ENCODE results near the gene RGS7BP. TPM values are rescaled to one million over a fixed set of nuclear protein-coding genes. Genes with fewer than 3 reads are reported as not detected.

The RGS7BP gene
- total RNA-seq, 1 experiment from 2014 or later, result not detected

DNA sequence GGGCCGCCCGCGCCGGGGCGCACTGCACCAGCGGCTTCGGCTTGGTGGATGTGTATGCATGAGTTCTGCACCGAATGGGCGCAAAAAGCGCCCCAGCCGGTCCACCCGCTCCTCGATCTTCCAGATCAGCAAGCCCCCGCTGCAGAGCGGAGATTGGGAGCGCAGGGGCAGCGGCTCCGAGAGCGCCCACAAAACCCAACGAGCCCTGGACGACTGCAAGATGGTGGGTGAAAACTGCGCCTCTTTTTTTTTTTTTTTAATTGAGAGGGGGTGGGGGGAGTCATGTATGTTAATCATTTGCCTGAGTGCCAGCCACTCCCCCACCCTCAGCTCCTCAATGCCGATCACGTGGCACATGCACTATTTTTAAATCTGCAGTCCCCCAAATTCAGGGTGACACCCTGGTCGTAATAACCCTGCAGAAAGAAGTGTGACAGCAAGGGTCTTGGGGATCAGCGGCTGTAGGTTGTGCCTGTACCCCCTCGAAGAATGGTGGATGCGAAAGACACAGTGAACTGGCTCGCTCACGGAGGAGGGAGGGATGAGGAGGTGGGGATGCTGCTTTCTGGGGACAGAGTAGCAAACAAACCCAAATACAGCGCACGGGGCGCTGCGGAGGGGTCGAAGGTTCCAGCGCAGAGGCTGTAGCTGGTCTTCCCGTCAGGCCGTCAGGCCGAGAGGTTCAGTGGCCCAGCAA, 900 bp downstream of the RGS7BP start (continued):
- TF ChIP-seq REST (IDR thresholded peaks at IDR 0.05; ENCODE audit: low read depth), result no peak
- no peak for TF ChIP-seq ATF3 (IDR thresholded peaks at IDR 0.05)
- TF ChIP-seq, protein P1, sequence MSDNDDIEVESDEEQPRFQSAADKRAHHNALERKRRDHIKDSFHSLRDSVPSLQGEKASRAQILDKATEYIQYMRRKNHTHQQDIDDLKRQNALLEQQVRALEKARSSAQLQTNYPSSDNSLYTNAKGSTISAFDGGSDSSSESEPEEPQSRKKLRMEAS (IDR thresholded peaks at IDR 0.05), result no peak
- no peak for TF ChIP-seq ZFX (IDR thresholded peaks at IDR 0.05)
- no peak for TF ChIP-seq EZH2phosphoT487 (IDR thresholded peaks at IDR 0.05; ENCODE audit: borderline replicate concordance)
- TF ChIP-seq, protein P2, sequence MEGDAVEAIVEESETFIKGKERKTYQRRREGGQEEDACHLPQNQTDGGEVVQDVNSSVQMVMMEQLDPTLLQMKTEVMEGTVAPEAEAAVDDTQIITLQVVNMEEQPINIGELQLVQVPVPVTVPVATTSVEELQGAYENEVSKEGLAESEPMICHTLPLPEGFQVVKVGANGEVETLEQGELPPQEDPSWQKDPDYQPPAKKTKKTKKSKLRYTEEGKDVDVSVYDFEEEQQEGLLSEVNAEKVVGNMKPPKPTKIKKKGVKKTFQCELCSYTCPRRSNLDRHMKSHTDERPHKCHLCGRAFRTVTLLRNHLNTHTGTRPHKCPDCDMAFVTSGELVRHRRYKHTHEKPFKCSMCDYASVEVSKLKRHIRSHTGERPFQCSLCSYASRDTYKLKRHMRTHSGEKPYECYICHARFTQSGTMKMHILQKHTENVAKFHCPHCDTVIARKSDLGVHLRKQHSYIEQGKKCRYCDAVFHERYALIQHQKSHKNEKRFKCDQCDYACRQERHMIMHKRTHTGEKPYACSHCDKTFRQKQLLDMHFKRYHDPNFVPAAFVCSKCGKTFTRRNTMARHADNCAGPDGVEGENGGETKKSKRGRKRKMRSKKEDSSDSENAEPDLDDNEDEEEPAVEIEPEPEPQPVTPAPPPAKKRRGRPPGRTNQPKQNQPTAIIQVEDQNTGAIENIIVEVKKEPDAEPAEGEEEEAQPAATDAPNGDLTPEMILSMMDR (IDR thresholded peaks at IDR 0.05 in 2 of 3, conservative IDR thresholded peaks at IDR 0.05 in 1 of 3; ENCODE audit: borderline replicate concordance in 1 of 3, insufficient read depth in 1 of 3, low read depth in 2 of 3, low read length in 2 of 3), result no peak

GRCh38 chr5:64507264-64507605, 1.4 kb downstream of the RGS7BP start:
- Histone ChIP-seq H3K4me3 (replicated peaks in 1 of 2; ENCODE audit: low read depth in 1 of 2, low read length in 2 of 2) (no peak overlapping the region), H3K9me2 (ENCODE audit: insufficient read depth) (no peaks in the 10 kb centered on the region), H2AFZ (ENCODE audit: low read depth, low read length, poor library complexity, severe bottlenecking) (no peak overlapping the region), H3K27ac (ENCODE audit: low read depth, low read length) (no peak overlapping the region), H3K79me2 (ENCODE audit: insufficient read depth, low read length) (no peaks in the 10 kb centered on the region), H3K4me2 (ENCODE audit: low read length) (no peak overlapping the region), H4K20me1 (ENCODE audit: insufficient read depth) (no peaks in the 10 kb centered on the region), H3K4me1 (ENCODE audit: control insufficient read depth in 1 of 2, insufficient read depth in 2 of 2, low read length in 2 of 2) (no peaks in the 10 kb centered on the region), H3K9ac (ENCODE audit: low read length) (no peak overlapping the region), H3K27me3 (ENCODE audit: insufficient read depth, low read length) (peaks cover 1% of the 10 kb centered on the region; the same call in 1 of the 2 replicates), H3K9me3 (ENCODE audit: control insufficient read depth in 1 of 2, insufficient read depth in 1 of 2, low read depth in 1 of 2, low read length in 2 of 2) (no peaks in the 10 kb centered on the region), H3K36me3 (ENCODE audit: control insufficient read depth in 1 of 2, insufficient read depth in 2 of 2, low read length in 2 of 2) (no peaks in the 10 kb centered on the region)
- RAD21 ChIA-PET (ENCODE audit: low non-redundant PET in 1 of 2, low total read pairs in 2 of 2, uncharacterized antibody in 2 of 2, unreplicated experiment in 2 of 2), result no interaction called here
- intact Hi-C loops (cut with micrococcal nuclease), result no loop called here
- ATAC-seq, result no peak
- no peak for DNase-seq (ENCODE audit: low read depth, low spot score)
- BruUV-seq (replicated peaks), result no TSS peak
- POLR2A ChIA-PET, result no interaction called here
- CTCF ChIA-PET, result no interaction called here
- TF ChIP-seq YY1 (IDR thresholded peaks at IDR 0.05; ENCODE audit: extremely low read depth, insufficient replicate concordance, low read depth, low read length) (no peak), ZNF274 (IDR thresholded peaks at IDR 0.05; ENCODE audit: low read depth, low read length) (no peak), JUND (IDR thresholded peaks at IDR 0.05) (no peak)
